HTR-8/SVneo (cell line): ENCODE results near the gene HOXD12.
A peak's percentile ranks its signal among the peaks of the same experiment; 100 is the strongest.

Experiments
- DNase-seq: peaks from one replicate; pipeline ENCODE4 v3.0.0; 2011; ENCODE audit warnings: low spot score, mixed read lengths; ENCODE audit not compliant: insufficient read length
- FAIRE-seq: peaks from 2 replicates; lab custom pipeline; 2011; peaks lifted over from hg19 to GRCh38; lab: Jason Lieb, UNC

The HOXD12 gene

GRCh38 chr2:176128982-176129796 is 29.6 kb downstream of the HOXD12 start, which contains the start of gene HOXD8:
TSS of gene HOXD8 (plus strand) at chr2:176129705. CDS start at chr2:176130367, 662 bp downstream.
- DNase-seq = no peak
- peak; percentile 60 for FAIRE-seq

GRCh38 chr2:176129813-176130146 is 30.2 kb downstream of the HOXD12 start:
- DNase-seq = no peak
- FAIRE-seq = no peak

GRCh38 chr2:176130147-176130956 is 30.8 kb downstream of the HOXD12 start:
- FAIRE-seq (peak; percentile 72), DNase-seq (no peak)

GRCh38 chr2:176130957-176131847 is 31.6 kb downstream of the HOXD12 start:
- FAIRE-seq = no peak
- DNase-seq = no peak

- FAIRE-seq (no peak), DNase-seq (no peak)
Observed at GRCh38 chr2:176131848-176132158, 32.2 kb downstream of the HOXD12 start.

GRCh38 chr2:176132205-176133171 is 32.9 kb downstream of the HOXD12 start:
- peak; percentile 9 for FAIRE-seq
- no peak for DNase-seq

- DNase-seq = no peak
- no peak for FAIRE-seq
Observed at GRCh38 chr2:176133389-176133788, 33.8 kb downstream of the HOXD12 start.

GRCh38 chr2:176134035-176134434 is 34.4 kb downstream of the HOXD12 start:
- DNase-seq (no peak), FAIRE-seq (no peak)

GRCh38 chr2:176135035-176135440 is 35.4 kb downstream of the HOXD12 start:
- FAIRE-seq (no peak), DNase-seq (peak; percentile 26)

GRCh38 chr2:176136374-176137251 is 37.0 kb downstream of the HOXD12 start:
- FAIRE-seq (no peak), DNase-seq (peak; percentile 45)

GRCh38 chr2:176137252-176137580 is 37.6 kb downstream of the HOXD12 start:
- FAIRE-seq = no peak
- no peak for DNase-seq

GRCh38 chr2:176137906-176138305 is 38.3 kb downstream of the HOXD12 start:
- no peak for FAIRE-seq
- no peak for DNase-seq

GRCh38 chr2:176138526-176138922 is 38.9 kb downstream of the HOXD12 start:
- no peak for FAIRE-seq

GRCh38 chr2:176138923-176139660 is 39.5 kb downstream of the HOXD12 start:
- no peak for DNase-seq
- peak; percentile 9 for FAIRE-seq

More at GRCh38 chr2:176138526-176138922, 38.9 kb downstream of the HOXD12 start:
- no peak for DNase-seq

GRCh38 chr2:176139661-176140512 is 40.3 kb downstream of the HOXD12 start:
- FAIRE-seq (no peak), DNase-seq (no peak)

- FAIRE-seq = peak; percentile 79
Observed at GRCh38 chr2:176140513-176141317, 41.1 kb downstream of the HOXD12 start.

More at GRCh38 chr2:176140513-176141317, 41.1 kb downstream of the HOXD12 start:
- DNase-seq = peak; percentile 81
